K562 (cell line): ENCODE measurements around the gene PLOD1. TPM values are rescaled to one million over a fixed set of nuclear protein-coding genes. Genes with fewer than 3 reads are reported as not detected.
A peak's percentile ranks its signal among the peaks of the same experiment; 100 is the strongest.

Experiments
- ATAC-seq: fragments of 200-7000 bp; cut with Tn5 transposase; 3 replicates; pipeline ENCODE4 v1.9.1; 2020; ENCODE audit warnings: moderate library complexity
- BruUV-seq: library from RNA; stranded (reverse); fragments of 400-500 nt; replicated peaks from 2 replicates; lab custom pipeline; 2021; lab: Mats Ljungman, UMichigan
- CTCF ChIA-PET: fragments of 300-600 bp; formaldehyde crosslinking; extraction: SDS; loops from one replicate; lab custom pipeline; 2021; ENCODE audit warnings: low intra/inter-chr PET ratio; lab: Yijun Ruan, JAX
- POLR2A ChIA-PET: fragments of 300-600, 350-650 bp; sonication (Branson Sonifier 250); formaldehyde crosslinking; extraction: SDS; loops from one replicate; lab custom pipeline; 2021; ENCODE audit warnings: antibody characterized with exemption, inconsistent platforms; lab: Yijun Ruan, JAX
- DNase-seq, 4 experiments: peaks; one replicate each; pipeline versions ENCODE4 v3.0.0 to v3.0.0-alpha.2; 2011 to 2018; ENCODE audit warnings: low spot score in 3 of 4, mixed read lengths in 3 of 4; ENCODE audit errors: extremely low read depth in 1 of 4
- FAIRE-seq: peaks from 2 replicates; lab custom pipeline; 2011; peaks lifted over from hg19 to GRCh38; lab: Jason Lieb, UNC
- H2AFZ ChIP-seq: 2 replicates; pipeline ENCODE4 v1.6.0; 2011; ENCODE audit warnings: low read depth, low read length, control low read depth, inconsistent platforms
- H3K27ac ChIP-seq: fragments of 200-600 bp; 3 replicates; pipeline ENCODE4 v1.8.0; 2011; ENCODE audit warnings: low read depth, mild to moderate bottlenecking, control low read depth, inconsistent platforms, low read length, moderate library complexity, mixed read lengths; ENCODE audit errors: extremely low read depth
- H3K27me3 ChIP-seq, 2 experiments: fragments of 300-600 bp in 1 of 2; 2 replicates in 1 of 2; 3 replicates in 1 of 2; pipeline versions ENCODE4 v1.6.0 to v1.8.0; 2011; ENCODE audit warnings: inconsistent platforms in 2 of 2, low read length in 2 of 2, mild to moderate bottlenecking in 1 of 2, mixed read lengths in 1 of 2, moderate library complexity in 1 of 2; ENCODE audit not compliant: control insufficient read depth in 2 of 2, insufficient read depth in 2 of 2
- H3K36me3 ChIP-seq: fragments of 300-600 bp; 3 replicates; pipeline ENCODE4 v1.8.0; 2011; ENCODE audit warnings: mild to moderate bottlenecking, low read length, inconsistent platforms; ENCODE audit not compliant: control insufficient read depth, insufficient read depth
- H3K4me1 ChIP-seq, 2 experiments: fragments of 200-600 bp in 1 of 2; replicated peaks in 1 of 2; 2 replicates in 1 of 2; 3 replicates in 1 of 2; pipeline versions ENCODE4 v1.5.1 to v1.8.0; 2011; ENCODE audit warnings: inconsistent platforms in 2 of 2, low read length in 2 of 2, mild to moderate bottlenecking in 1 of 2, mixed read lengths in 1 of 2, moderate library complexity in 1 of 2; ENCODE audit not compliant: control insufficient read depth in 2 of 2, insufficient read depth in 2 of 2
- H3K4me2 ChIP-seq: 2 replicates; pipeline ENCODE4 v1.6.1; 2011; ENCODE audit warnings: low read length, control low read depth, inconsistent platforms, mixed read lengths; ENCODE audit not compliant: insufficient read depth
- H3K4me3 ChIP-seq: fragments of 200-600 bp; sonication (generic), shearing (Covaris generic); 2 replicates; pipeline ENCODE4 v1.5.1; 2016; ENCODE audit warnings: control low read depth, inconsistent platforms
- H3K79me2 ChIP-seq: fragments of 200-600 bp; 3 replicates; pipeline ENCODE4 v1.8.0; 2011; ENCODE audit warnings: low read length, inconsistent platforms; ENCODE audit not compliant: control insufficient read depth, insufficient read depth
- H3K9ac ChIP-seq, 2 experiments: 2 replicates each; pipeline versions ENCODE4 v1.6.0 to v1.6.1; 2011; ENCODE audit warnings: low read depth in 2 of 2, low read length in 2 of 2, control low read depth in 1 of 2, inconsistent platforms in 1 of 2, mild to moderate bottlenecking in 1 of 2, mixed read lengths in 1 of 2; ENCODE audit not compliant: insufficient read depth in 1 of 2
- H3K9me1 ChIP-seq: one replicate; pipeline ENCODE4 v1.6.0; 2011; ENCODE audit warnings: inconsistent platforms, mild to moderate bottlenecking, low read length, moderate library complexity; ENCODE audit not compliant: control insufficient read depth, insufficient read depth
- H3K9me3 ChIP-seq: replicated peaks from 2 replicates; pipeline ENCODE4 v1.5.1; 2011; ENCODE audit warnings: low read depth, low read length, inconsistent platforms; ENCODE audit not compliant: control insufficient read depth, insufficient read depth
- H4K20me1 ChIP-seq: replicated peaks from 2 replicates; pipeline ENCODE4 v1.6.1; 2011; ENCODE audit warnings: low read length, inconsistent platforms, mixed read lengths; ENCODE audit not compliant: control insufficient read depth, insufficient read depth
- NCOA4 ChIP-seq: fragments of 450-650 bp; IDR thresholded peaks from 2 replicates; pipeline ENCODE4 v1.6.1; 2018; ENCODE audit warnings: mild to moderate bottlenecking; ENCODE audit not compliant: partially characterized antibody
- PTRF ChIP-seq: fragments of 450-650 bp; IDR thresholded peaks from 2 replicates; pipeline ENCODE4 v1.6.1; 2016; ENCODE audit warnings: mild to moderate bottlenecking, missing genetic modification characterization, missing compliant biosample characterization
- RBFOX2 ChIP-seq: fragments of 200-400 bp; formaldehyde crosslinking; IDR thresholded peaks from 2 replicates; pipeline ENCODE4 v1.6.1; 2017; ENCODE audit warnings: low read depth, mild to moderate bottlenecking, low read length, moderate library complexity
- ZNF217 ChIP-seq: sonication (generic); formaldehyde crosslinking; IDR thresholded peaks from 2 replicates; pipeline ENCODE4 v1.8.0; 2022; ENCODE audit warnings: mild to moderate bottlenecking, missing genetic modification reagents
- WGBS: fragments of 100-300 bp; shearing (Covaris generic); methylation state at CpG from one replicate; pipeline ENCODE4 v1.1.6; 2016; ENCODE audit warnings: low coverage, mixed read lengths; ENCODE audit not compliant: insufficient coverage; ENCODE audit errors: missing lambda C conversion rate; 5-methylcytosine and 5-hydroxymethylcytosine counted together
- in situ Hi-C: fragments of 300-500 bp; cut with MboI; formaldehyde crosslinking; loops from 4 replicates; pipeline ENCODE4 v1.15.0; 2018; ENCODE audit warnings: inconsistent platforms, mixed read lengths
- intact Hi-C: fragments of 100-400 bp; cut with micrococcal nuclease; formaldehyde crosslinking; loops from 2 replicates; pipeline ENCODE4 v1.14.2; 2022
- polyA plus RNA-seq, 8 experiments: library from polyadenylated mRNA; depleted of rRNA in 4 of 8; stranded (reverse) in 5 of 8; unstranded in 3 of 8; fragments of >200 nt; fragmentation: Nextera tagmentation in 2 of 8; fragmentation: Illumina TruSeq in 1 of 8; extraction: Ambion mirVana in 2 of 8; extraction: Trizol in 1 of 8; gene quantifications; 2 replicates each; pipeline versions ENCODE4 v1.2.1 to v1.2.3, GENCODE V29; 2011 to 2014; ENCODE audit warnings: inconsistent platforms in 1 of 8, missing spikeins in 1 of 8
- total RNA-seq, 7 experiments: library from RNA; depleted of rRNA in 6 of 7; stranded (reverse); fragments of >200 nt in 6 of 7; fragmentation: Illumina TruSeq in 2 of 7; extraction: Trizol in 2 of 7; gene quantifications; 2 replicates each; pipeline versions ENCODE4 v1.2.1 to v1.2.3, GENCODE V29; 2011 to 2021; ENCODE audit warnings: low replicate concordance in 1 of 7
- TF ChIP-seq, protein P1 (sequence below): IDR thresholded peaks from 2 replicates; pipeline ENCODE4 v1.6.1; 2011; ENCODE audit warnings: borderline replicate concordance, low read depth, mild to moderate bottlenecking, moderate library complexity, low read length; ENCODE audit not compliant: insufficient read depth, poor library complexity, severe bottlenecking
- TF ChIP-seq, protein P2 (sequence below): fragments of 250-450 bp; sonication (Bioruptor Pico); IDR thresholded peaks from 2 replicates; pipeline ENCODE4 v1.5.0; 2020; ENCODE audit warnings: mild to moderate bottlenecking
- TF ChIP-seq, protein P3 (sequence below): fragments of 450-650 bp; IDR thresholded peaks from 2 replicates; pipeline ENCODE4 v1.6.1; 2016; ENCODE audit warnings: missing biosample characterization, missing genetic modification characterization

PLOD1 gene
- total and polyA plus RNA-seq, 9 of the 15 experiments (the other 6 are each of a cell fraction or from before 2014, with no cell fraction given): 16.6 to 90.8 (median 52.7) TPM

DNA sequence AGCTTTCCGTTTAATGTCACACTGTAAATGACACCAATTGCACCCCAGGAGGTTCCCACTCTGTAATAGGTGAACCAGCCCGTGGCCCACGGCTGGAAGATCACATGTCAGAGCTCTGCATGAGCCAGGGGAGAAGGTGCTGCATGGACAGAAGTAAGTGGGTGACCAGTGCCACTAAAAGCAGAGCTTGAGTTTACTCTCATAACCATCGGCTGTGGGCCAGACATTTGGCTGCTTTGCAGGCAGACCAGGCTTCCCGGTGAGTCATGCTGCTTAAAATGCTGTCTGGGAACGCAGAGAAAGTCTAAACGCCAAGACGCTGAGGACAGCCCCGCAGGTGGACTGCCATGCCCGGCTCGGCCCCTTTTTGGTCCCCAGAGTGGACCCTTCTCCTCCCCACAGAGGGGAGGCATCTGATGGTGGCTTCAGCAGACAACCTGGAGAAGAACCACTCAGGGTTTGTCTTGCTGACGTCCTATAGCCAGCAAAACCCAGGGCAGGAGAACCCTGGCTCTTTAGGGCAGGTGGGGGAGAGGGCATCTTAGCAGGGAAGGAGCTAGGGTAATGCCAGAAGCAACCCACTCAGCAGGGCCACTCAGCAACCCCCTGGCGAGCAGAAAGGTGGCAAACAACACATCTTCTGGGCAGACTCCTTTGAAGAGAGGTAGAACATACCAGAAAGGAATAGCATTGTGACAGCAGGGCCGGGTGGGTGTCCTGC lies 15.6 kb upstream of the PLOD1 start:
- no peak overlapping the region for H2AFZ ChIP-seq
- peaks cover 30% of the 10 kb centered on the region for H3K79me2 ChIP-seq
- ChIA-PET POLR2A (interaction anchor here (0.9 to 8.0 kb wide), 2 partner anchors 10 to 61 kb away, joined by 3 to 236 read pairs; partner anchors contain the start of gene MFN2), CTCF (no interaction called here)
- peaks cover 13% of the 10 kb centered on the region for H4K20me1 ChIP-seq
- no TSS peak for BruUV-seq
- H3K4me2 ChIP-seq: no peak overlapping the region
- DNase-seq: no peak
- H3K4me3 ChIP-seq: no peak overlapping the region
- WGBS: 79% methylated on average over 14 of the region's 14 CpGs
- H3K9me1 ChIP-seq: no peaks in the 10 kb centered on the region
- H3K9ac ChIP-seq: peak overlapping the region in 1 of 2 experiments; percentile 1; a peak in 2 of 4 replicates
- intact Hi-C loops (no loop called here), in situ Hi-C loops (no loop called here)
- no peak overlapping the region for H3K27ac ChIP-seq
- TF ChIP-seq NCOA4: no peak
- 0 out of 2 replicates have a peak, but pooled peaks have one; percentile 4 for TF ChIP-seq RBFOX2
- no peaks in the 10 kb centered on the region for H3K9me3 ChIP-seq
- no peak for ATAC-seq
- no peak for FAIRE-seq
- peaks cover 57% of the 10 kb centered on the region; the same call in 2 of the 3 replicates for H3K36me3 ChIP-seq
- peaks cover 5 to 26% of the 10 kb centered on the region in 2 experiments; a peak in 4 of 5 replicates for H3K4me1 ChIP-seq
- no peaks in the 10 kb centered on the region for H3K27me3 ChIP-seq

DNA sequence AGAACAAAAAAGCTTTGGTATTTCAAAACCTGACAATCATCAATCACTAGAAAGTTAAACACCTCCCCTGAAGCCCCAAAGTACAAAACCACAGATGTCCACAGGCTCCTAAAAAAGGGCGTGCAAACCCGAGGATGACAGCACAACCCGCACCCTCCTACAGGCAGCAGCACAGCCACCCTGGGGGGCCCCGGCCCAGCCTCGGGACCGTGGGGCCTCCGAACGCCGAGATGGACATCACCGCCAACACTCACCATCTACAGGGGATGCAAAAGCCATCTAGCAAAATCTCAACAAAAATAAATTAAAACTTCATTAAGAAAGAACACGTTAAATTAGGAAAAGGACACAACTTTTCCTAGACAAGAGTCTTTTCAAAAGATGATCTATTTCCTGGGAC lies 14.9 kb upstream of the PLOD1 start:
- no peak overlapping the region for H3K4me2 ChIP-seq
- ChIA-PET CTCF (no interaction called here), POLR2A (interaction anchor here (8.0 kb wide), 1 partner anchor 10 kb away, joined by 236 read pairs; no protein-coding TSS in a partner anchor)
- H3K4me3 ChIP-seq: no peak overlapping the region
- intact Hi-C loops: no loop called here
- H3K4me1 ChIP-seq: peaks cover 7 to 33% of the 10 kb centered on the region in 2 experiments; a peak in 4 of 5 replicates
- peaks cover 17% of the 10 kb centered on the region for H4K20me1 ChIP-seq
- DNase-seq (peak in 1 of 4 experiments; percentile 23), ATAC-seq (no peak), FAIRE-seq (no peak)
- WGBS: 86% methylated on average over 11 of the region's 11 CpGs
- no TSS peak for BruUV-seq
- H2AFZ ChIP-seq: no peak overlapping the region
- H3K27me3 ChIP-seq: no peaks in the 10 kb centered on the region
- no peaks in the 10 kb centered on the region for H3K9me1 ChIP-seq
- in situ Hi-C loops: no loop called here
- H3K27ac ChIP-seq: no peak overlapping the region
- no peak for TF ChIP-seq ZNF217
- TF ChIP-seq, protein P1, sequence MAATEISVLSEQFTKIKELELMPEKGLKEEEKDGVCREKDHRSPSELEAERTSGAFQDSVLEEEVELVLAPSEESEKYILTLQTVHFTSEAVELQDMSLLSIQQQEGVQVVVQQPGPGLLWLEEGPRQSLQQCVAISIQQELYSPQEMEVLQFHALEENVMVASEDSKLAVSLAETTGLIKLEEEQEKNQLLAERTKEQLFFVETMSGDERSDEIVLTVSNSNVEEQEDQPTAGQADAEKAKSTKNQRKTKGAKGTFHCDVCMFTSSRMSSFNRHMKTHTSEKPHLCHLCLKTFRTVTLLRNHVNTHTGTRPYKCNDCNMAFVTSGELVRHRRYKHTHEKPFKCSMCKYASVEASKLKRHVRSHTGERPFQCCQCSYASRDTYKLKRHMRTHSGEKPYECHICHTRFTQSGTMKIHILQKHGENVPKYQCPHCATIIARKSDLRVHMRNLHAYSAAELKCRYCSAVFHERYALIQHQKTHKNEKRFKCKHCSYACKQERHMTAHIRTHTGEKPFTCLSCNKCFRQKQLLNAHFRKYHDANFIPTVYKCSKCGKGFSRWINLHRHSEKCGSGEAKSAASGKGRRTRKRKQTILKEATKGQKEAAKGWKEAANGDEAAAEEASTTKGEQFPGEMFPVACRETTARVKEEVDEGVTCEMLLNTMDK: no peak
- TF ChIP-seq PTRF (tag): no peak
- TF ChIP-seq, protein P2, sequence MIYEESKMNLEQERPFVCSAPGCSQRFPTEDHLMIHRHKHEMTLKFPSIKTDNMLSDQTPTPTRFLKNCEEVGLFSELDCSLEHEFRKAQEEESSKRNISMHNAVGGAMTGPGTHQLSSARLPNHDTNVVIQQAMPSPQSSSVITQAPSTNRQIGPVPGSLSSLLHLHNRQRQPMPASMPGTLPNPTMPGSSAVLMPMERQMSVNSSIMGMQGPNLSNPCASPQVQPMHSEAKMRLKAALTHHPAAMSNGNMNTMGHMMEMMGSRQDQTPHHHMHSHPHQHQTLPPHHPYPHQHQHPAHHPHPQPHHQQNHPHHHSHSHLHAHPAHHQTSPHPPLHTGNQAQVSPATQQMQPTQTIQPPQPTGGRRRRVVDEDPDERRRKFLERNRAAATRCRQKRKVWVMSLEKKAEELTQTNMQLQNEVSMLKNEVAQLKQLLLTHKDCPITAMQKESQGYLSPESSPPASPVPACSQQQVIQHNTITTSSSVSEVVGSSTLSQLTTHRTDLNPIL: no peak
- TF ChIP-seq, protein P3, sequence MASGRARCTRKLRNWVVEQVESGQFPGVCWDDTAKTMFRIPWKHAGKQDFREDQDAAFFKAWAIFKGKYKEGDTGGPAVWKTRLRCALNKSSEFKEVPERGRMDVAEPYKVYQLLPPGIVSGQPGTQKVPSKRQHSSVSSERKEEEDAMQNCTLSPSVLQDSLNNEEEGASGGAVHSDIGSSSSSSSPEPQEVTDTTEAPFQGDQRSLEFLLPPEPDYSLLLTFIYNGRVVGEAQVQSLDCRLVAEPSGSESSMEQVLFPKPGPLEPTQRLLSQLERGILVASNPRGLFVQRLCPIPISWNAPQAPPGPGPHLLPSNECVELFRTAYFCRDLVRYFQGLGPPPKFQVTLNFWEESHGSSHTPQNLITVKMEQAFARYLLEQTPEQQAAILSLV (tag): no peak
- no peak overlapping the region for H3K9ac ChIP-seq
- no peaks in the 10 kb centered on the region for H3K9me3 ChIP-seq
- peaks cover 63% of the 10 kb centered on the region for H3K36me3 ChIP-seq
- peaks cover 37% of the 10 kb centered on the region for H3K79me2 ChIP-seq
